Memory B cell (primary cell): Measurements from ENCODE around the gene CEP70.

ENCODE experiments used
- ATAC-seq: fragments of 150-1000 bp; cut with Tn5 transposase; 2 replicates; pipeline ENCODE4 v1.10.0; 2021; ENCODE audit warnings: low read depth, mild to moderate bottlenecking, moderate library complexity
- DNase-seq, 2 donors: peaks; one replicate each; pipeline ENCODE4 v3.0.0; 2022; ENCODE audit warnings: low spot score in 2 of 2
- H3K27ac Mint-ChIP-seq: one replicate; pipeline ENCODE4 v1.8.0; 2022; ENCODE audit warnings: mild to moderate bottlenecking, moderate library complexity, mixed read lengths
- H3K27me3 Mint-ChIP-seq: one replicate; pipeline ENCODE4 v1.8.0; 2022; ENCODE audit warnings: mixed read lengths
- H3K36me3 Mint-ChIP-seq: one replicate; pipeline ENCODE4 v1.8.0; 2022; ENCODE audit warnings: mild to moderate bottlenecking, mixed read lengths
- H3K4me1 Mint-ChIP-seq: one replicate; pipeline ENCODE4 v1.8.0; 2022; ENCODE audit warnings: mixed read lengths
- H3K4me3 Mint-ChIP-seq: one replicate; pipeline ENCODE4 v1.8.0; 2022; ENCODE audit warnings: mild to moderate bottlenecking, moderate library complexity, mixed read lengths
- H3K9me3 Mint-ChIP-seq: one replicate; pipeline ENCODE4 v1.8.0; 2022; ENCODE audit warnings: mixed read lengths

The CEP70 gene

DNA sequence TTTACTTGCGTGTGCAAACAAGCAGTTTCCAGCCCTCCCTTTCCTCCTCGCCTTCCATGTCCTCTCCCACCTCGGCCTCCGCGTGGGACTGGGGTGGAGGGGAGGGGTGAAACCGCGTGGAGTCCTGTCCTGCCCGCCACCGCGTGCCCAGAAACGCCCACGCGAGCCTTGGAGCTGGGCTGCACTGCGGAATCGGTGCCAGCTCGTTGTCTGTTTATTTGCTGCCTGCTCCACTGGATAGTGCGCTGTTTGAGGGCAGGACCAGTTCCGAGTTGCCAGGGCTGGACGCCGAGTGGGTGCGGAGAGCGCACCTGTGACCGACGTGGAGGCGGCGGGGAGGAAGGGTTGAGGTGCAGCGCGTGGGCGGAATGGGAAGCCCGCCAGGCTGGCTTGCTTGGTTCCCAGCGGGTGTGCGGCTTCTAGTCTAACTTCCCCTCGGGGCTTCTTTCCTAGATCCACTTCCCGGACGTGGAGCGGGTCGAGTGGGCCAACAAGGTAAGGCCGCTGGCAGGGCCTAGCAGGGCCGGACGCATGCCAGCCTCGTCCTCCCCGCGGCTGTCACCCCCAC is 142.4 kb downstream of the CEP70 start:
- H3K9me3 Mint-ChIP-seq = no peaks in the 10 kb centered on the region
- peaks cover 3% of the 10 kb centered on the region for H3K4me1 Mint-ChIP-seq
- no peak for ATAC-seq

GRCh38 chr3:138450704-138451424 is 143.2 kb downstream of the CEP70 start:
- H3K27me3 Mint-ChIP-seq = peaks cover 13% of the 10 kb centered on the region
- ATAC-seq (no peak), DNase-seq (no peak)
- H3K9me3 Mint-ChIP-seq = no peaks in the 10 kb centered on the region
- no peak overlapping the region for H3K4me3 Mint-ChIP-seq
- H3K36me3 Mint-ChIP-seq = no peaks in the 10 kb centered on the region
- H3K27ac Mint-ChIP-seq = no peak overlapping the region
- H3K4me1 Mint-ChIP-seq = no peaks in the 10 kb centered on the region

More for the DNA sequence above, 142.4 kb downstream of the CEP70 start:
- no peak overlapping the region for H3K4me3 Mint-ChIP-seq
- peaks cover 13% of the 10 kb centered on the region for H3K27me3 Mint-ChIP-seq
- no peak overlapping the region for H3K27ac Mint-ChIP-seq
- DNase-seq = no peak
- no peaks in the 10 kb centered on the region for H3K36me3 Mint-ChIP-seq

DNA sequence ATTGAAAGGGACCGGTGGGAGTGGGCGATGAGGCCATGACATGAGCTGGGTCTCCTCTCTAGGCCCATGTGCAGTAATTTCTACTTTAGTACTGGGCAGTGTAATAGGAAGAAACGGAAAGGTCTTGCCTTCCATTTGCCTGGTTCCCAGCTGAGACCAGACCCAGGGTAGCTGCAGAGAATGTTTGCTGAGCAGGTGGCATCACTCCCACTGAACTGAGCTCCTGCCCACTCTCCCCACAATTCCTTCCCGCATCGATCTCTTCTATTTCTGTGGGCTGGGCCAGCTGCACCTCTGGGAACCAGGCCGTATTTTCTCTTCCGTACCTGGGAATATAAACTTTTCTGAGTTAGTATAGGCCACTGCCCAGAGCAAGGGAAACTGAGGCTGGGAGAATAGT is 143.9 kb downstream of the CEP70 start:
- no peak for DNase-seq
- Mint-ChIP-seq H3K27ac (no peak overlapping the region), H3K27me3 (peaks cover 8% of the 10 kb centered on the region), H3K9me3 (no peaks in the 10 kb centered on the region), H3K4me3 (no peak overlapping the region), H3K4me1 (no peaks in the 10 kb centered on the region), H3K36me3 (no peaks in the 10 kb centered on the region)
- no peak for ATAC-seq

DNA sequence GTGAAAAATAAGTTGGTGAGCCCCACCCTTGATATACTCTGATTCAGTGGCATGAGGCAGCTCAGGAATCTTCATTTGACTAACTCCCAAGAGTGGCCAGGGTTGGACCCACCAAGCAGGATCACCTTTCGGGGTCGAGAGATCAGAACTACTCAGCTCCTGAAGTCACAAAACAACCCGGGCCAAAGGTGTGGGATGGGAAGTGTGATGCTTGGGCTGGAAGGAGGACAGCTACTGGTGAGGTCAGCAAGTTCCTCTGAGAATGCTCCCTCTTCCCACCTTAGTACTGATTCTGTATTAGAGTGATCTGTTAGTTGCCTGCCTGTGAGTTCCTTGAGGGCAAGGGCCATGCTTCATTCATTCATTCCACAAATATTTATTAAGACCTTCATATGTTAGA is 144.6 kb downstream of the CEP70 start:
- DNase-seq (no peak), ATAC-seq (no peak)
- Mint-ChIP-seq H3K9me3 (no peaks in the 10 kb centered on the region), H3K4me1 (no peaks in the 10 kb centered on the region), H3K4me3 (no peak overlapping the region), H3K36me3 (no peaks in the 10 kb centered on the region), H3K27me3 (peaks cover 6% of the 10 kb centered on the region), H3K27ac (no peak overlapping the region)

DNA sequence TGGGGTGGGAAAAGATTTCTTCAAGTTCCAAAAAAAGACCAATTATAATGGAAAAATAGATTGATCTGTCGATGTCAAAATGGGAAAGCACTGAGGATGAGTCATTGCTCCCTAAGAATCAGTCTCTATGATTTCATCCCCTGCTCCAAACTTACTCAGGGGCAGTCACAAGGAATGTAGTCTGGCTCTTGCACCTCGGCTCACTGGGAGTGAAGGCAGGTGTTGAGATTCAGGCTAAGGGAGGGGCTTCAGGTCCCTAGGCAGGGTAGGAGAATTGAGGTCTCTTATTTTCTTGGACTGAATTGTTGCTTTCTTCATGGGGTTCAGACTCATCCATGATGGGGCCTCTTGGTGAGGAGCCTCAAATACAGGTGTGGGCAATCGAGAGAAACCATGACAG is 145.4 kb downstream of the CEP70 start:
- no peak overlapping the region for H3K4me3 Mint-ChIP-seq
- no peaks in the 10 kb centered on the region for H3K9me3 Mint-ChIP-seq
- peaks cover 6% of the 10 kb centered on the region for H3K27me3 Mint-ChIP-seq
- H3K4me1 Mint-ChIP-seq = no peaks in the 10 kb centered on the region
- H3K27ac Mint-ChIP-seq = no peak overlapping the region
- no peaks in the 10 kb centered on the region for H3K36me3 Mint-ChIP-seq
- DNase-seq (no peak), ATAC-seq (no peak)

DNA sequence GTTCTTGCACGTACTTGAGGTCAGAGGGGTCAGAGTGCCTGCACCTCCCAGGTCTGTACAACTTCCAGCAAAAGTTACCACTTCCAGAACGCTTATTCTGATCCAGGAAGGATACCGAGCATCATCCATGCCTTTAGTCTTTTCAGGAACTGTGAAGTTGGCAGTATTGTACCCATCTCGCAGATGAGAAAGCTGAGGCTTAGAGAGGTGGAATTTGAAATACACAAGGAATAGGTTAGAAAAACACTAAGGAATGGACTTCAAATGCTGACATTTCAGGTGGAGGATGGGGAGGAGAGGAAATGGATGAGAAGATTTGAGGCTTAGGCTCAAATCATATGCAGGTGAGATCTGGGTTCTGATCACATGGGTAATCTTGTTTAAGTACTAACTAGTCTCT is 148.4 kb downstream of the CEP70 start:
- H3K27me3 Mint-ChIP-seq = peaks cover 3% of the 10 kb centered on the region
- H3K4me1 Mint-ChIP-seq = no peaks in the 10 kb centered on the region
- no peaks in the 10 kb centered on the region for H3K9me3 Mint-ChIP-seq
- no peak for DNase-seq
- no peaks in the 10 kb centered on the region for H3K36me3 Mint-ChIP-seq
- no peak for ATAC-seq
- H3K27ac Mint-ChIP-seq = no peak overlapping the region
- no peak overlapping the region for H3K4me3 Mint-ChIP-seq

DNA sequence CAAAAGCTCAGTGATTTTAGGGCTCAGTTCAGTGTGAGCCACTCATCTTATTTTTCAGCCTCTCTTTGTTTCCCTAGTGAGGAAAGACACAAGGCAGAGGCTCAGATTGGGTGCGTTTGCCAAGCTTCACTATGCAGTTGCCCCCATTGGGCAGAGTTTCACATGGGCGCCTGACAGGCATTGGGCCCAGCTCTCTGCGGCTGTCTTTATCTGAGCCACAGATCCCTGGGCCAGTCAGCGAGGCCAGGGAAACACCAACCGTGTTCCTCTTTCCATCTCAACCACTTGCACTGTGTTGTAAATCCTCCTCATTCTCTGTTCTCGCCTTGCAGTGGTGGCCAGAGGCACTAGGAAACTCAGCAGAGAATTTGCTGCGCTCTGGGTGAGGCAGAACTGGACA is 148.8 kb downstream of the CEP70 start:
- Mint-ChIP-seq H3K4me1 (no peaks in the 10 kb centered on the region), H3K27me3 (peaks cover 3% of the 10 kb centered on the region), H3K27ac (no peak overlapping the region), H3K9me3 (no peaks in the 10 kb centered on the region), H3K4me3 (no peak overlapping the region), H3K36me3 (no peaks in the 10 kb centered on the region)
- DNase-seq (no peak), ATAC-seq (no peak)
